NCI-H82 (cell line): ENCODE results near the gene CALML5.

ENCODE experiments used
- DNase-seq: peaks from one replicate; lab custom pipeline; 2025; lab: John Stamatoyannopoulos, UW

Gene CALML5

DNA sequence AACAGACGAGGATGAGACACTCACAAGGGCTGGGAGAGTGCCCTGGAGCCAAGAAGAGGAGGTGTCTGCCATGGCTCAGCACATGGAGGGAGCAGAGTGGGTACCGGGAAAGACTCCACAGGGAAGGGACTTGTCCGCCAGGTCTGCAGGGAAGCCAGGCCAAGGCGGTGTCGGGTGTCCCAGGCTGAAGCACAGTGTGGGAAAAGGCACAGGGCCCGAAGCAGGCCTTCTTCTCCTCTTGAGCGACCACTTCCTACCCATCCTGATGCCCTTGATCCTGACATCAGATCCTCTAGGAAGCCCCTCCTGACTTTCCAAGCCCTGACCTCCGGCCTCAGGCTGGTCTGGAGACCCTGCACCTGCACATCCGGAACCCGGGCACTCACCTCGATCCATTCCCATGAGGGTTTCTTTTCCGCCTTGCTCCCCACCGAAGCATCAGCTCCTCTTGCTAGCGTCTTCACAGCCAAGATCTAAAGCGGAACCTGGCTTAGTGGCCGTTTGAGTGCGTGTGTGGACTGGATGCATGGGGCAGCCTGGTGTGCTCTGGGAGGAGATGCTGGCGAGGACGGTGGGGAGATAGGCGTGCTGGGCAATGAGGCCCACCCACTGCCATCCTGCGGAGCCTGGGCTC, 33.8 kb upstream of the CALML5 start:
- no peak for DNase-seq

DNA sequence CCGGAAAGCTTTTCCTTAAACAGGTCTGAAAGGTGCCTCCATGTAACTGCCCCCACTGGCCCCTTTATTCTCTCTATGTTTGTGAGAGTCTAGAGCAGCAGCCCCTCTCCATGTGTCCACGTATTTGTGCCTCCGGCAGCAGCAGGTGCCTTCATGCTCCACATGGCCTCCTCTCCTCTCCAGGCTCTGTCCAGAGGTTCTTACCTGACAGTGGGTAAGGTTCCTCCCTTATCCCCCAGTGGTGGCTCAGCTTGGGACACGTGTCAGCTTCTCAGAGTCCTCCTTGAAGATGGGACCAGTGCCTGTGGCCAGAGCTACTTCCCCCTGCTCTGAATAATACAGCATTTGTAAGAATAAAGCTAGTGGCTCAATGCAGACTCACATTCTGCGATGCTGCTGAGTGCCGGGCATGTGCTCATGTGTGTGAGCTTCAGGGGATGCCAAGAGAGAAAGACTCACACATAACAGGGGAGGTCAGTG, 33.3 kb upstream of the CALML5 start:
- DNase-seq: no peak

DNA sequence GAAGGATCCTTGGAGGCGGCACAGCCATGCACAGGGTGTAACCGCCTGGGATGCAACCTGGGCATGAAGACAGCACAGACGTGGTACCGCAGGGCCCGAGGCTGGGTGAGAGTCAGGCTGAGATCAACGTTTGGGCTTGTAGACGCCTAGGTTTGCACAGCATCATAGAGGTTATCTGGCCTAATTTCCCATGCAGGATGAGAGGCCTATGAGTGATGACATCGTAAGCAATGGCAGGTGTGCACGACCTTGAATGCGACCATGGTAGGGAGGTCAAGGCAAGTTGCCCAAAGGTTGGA, 32.9 kb upstream of the CALML5 start:
- DNase-seq: no peak

DNA sequence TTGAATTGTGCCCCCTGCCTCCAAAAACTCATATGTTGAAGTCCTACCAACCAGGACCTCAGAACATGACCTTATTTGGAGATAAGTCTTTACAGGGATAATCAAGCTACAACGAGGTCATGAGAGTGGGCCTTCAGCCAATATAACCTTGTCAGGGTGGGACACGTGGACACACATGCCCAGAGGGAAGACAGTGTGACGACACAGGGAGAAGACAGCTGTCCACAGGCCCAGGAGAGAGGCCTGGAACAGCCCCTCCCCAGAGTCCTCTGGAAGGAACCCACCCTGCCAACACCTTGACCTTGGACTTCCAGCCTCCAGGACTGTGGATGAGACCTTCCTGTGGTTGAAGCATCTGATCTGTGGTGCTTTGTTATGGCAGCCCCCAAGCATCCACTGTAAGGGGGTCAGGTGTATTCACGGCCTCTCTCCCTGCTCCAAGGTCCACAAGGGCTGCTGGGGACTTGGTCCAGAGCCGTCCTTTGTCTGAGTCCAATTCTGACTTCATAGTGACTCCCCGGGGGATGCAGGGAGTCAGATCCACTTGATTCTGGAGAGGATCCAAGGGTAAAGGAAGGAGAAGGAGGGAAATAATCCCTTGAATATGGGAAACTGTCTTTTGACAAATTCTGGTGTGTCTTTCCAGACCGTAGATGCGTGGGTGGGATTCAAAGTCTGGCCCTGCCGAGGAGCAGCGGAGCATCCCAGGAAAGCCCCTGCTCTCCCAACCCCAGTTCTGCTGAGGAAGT, 32.4 kb upstream of the CALML5 start:
- no peak for DNase-seq

DNA sequence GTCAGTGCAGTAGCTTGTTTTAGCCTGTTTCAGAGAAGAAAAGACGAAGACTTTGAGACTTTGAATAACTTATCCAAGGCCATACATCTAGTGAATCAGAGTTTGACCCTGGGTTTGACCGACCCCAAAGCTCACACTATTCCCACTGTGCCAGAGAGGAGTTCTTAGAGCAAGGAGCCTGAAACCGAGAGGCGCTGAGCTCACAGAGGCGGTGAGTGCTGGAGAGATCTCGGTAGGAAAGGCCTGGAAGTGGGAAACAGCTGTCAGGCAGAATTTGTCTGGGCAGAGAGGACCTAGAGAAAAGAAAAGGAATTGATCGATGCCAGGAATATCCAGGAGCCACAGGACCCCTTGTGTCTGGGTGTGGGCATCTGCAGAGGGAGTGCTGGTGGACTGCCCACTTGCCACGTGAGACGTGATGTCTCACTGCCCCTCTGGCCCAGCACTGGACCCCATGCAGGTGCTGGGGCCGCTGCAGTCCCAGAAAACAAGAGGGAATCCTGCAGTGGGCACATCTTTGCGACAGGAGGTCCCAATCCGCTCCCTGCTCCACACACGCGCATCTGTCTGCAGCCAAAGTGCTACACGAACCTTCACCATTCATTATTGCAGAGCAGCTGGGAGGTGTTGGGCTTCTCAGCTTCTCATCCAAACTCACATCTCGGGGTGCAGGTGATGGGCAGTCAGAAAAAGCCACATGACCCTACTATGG, 31.6 kb upstream of the CALML5 start:
- DNase-seq: no peak

DNA sequence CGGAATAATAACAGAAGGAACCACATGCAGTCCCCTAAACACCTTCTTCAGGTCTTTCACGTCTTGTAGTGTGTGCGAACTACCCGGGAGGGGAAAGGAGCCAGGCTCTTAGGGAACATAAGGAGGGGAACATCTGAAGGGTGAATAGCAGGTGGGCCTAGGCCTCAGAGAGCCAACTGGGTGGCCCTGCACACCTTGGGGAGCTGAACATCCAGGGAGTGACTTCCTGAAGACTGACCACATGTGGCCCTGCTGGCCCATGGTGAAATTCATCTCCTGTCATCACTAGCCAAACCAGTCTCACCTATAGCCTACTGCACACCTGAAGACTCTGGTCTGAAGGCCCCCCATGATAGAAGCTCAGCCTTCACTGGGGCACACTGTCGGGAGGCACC, 31.0 kb upstream of the CALML5 start:
- no peak for DNase-seq

DNA sequence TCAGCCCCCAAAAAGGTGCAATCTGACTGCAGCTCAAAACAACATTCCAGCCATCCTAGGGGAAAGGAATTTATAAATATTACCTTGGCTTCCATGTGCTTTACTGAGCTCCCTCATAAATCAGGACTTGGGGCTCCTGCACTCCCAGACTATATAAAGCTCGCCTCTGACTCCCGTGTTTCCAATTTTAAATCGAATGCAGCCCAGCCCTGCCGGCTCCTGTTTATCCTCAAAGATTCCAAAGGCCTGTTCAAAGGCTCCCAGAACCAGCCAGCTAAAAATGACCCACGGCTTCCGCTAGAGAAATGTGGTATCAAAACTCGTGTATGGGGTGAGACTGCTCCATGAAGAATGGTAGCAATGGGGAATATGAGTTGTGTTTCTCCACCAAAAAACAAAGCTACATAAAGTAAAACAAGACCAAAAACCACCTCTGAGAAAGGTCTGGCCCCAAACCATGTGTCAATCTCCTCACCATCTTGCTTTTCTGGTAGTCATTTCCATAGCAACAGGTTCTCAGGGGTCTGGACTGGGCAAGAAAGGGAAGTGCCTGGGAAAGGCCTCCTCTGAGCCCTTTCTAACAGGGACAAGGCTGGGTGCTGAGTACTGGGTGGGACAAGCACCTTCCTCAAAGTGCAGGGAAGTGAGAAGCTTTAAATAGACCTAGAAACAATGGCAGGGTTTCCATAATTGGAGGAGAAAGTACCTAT, 30.5 kb upstream of the CALML5 start:
- no peak for DNase-seq

DNA sequence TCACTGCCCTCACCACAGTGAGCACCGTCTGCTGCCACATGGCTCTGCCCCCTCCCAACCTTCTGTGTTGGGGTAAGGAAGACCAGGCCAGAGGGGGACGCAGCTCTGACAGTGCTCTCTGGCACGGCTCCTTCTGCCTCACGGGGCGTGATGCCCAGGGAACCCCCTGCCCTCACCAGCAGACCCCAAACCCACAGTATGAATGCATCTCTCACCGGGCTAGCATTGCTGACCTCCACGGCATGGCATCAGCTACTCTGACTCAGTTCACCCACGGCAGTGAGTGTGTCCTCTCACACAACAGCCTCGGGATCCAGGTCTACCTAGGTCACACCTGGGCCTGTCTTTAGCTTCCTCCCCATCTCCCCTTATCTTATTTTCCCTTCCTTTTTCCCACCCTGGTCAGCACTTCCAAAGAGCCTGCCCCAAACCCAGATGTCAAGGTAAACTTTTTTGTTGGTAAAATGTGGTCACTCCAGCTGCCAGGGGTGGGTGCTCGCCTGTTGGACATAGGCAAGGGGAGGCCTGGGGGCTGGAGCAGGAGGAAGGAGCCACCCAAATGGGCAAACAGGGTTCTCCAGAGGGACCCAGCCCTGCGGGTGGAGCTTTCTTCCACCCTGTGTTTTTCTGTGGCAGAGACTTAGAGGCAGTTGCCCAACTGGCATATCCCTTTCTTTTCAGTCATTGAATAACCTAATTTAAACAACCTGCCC, 29.8 kb upstream of the CALML5 start:
- no peak for DNase-seq

DNA sequence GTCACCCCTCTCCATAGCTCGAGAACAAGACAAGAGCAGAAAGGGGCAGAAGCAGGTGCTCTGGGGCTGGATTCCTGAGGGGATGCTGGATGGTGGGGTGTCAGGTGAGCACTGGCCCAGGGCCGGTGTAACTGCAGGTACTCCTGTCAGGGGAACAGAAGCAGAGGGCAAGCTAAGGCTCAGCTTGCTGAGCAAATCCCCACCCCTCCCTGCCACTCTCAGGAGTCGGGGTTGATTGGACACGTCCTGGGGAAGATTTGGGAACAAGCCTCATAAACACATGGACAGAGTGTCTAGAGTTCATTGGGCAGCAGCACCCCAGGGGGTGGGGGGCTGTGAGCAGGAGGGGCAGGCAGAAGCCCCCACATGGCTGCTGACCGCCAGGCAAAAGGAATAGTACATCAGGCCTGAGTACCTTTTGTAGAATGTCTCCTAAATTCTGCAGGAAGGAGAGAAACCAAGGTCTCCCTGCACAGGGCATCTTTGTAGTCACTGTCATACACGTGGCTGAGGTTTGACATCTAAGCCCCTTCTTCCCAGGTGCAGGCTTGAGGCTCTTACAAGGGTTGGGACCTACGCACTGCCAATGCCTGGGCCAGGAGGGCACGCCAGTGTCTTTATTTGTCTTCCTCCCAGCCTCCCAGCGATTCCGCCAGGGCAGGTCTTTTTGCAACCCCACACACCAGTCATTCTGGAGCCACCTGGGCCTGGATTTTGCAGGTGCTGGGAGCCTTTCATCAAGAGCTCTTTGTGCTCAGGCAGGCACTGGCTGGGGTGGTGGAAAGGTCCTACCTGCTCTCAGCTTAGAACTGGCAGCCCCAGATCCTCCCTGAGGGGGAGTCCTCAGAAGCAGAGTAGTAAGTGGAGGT, 28.2 kb upstream of the CALML5 start:
- DNase-seq: no peak

DNA sequence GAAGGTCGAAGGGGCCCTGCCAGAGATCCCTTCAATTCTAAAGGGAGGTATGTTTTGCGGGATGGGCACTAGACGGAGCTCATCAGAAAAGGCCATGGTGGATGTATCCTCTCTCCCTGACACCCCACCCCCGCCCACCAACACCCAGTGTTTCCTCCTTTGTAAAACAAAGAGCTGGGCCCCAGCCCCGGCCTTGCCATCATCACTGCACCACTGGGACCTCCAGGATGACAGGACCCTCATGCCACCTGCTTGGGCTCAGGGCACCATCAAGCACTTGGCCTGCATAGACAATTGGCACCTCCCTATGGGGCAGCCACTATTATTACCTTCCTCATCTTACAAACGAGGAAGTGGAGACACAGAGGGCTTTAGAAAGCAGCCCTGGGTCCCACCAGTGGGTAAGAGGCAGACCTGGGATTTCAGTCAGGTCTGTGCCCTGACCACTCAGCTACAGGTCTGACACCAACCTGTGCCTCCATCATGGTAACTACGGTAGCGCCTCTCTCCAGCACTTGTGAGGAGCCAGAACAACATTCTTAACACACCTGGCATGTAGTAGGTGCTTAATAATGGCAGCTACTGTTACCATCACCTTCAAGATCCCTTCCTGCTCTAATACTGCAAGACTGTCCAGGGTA, 27.4 kb upstream of the CALML5 start:
- no peak for DNase-seq

DNA sequence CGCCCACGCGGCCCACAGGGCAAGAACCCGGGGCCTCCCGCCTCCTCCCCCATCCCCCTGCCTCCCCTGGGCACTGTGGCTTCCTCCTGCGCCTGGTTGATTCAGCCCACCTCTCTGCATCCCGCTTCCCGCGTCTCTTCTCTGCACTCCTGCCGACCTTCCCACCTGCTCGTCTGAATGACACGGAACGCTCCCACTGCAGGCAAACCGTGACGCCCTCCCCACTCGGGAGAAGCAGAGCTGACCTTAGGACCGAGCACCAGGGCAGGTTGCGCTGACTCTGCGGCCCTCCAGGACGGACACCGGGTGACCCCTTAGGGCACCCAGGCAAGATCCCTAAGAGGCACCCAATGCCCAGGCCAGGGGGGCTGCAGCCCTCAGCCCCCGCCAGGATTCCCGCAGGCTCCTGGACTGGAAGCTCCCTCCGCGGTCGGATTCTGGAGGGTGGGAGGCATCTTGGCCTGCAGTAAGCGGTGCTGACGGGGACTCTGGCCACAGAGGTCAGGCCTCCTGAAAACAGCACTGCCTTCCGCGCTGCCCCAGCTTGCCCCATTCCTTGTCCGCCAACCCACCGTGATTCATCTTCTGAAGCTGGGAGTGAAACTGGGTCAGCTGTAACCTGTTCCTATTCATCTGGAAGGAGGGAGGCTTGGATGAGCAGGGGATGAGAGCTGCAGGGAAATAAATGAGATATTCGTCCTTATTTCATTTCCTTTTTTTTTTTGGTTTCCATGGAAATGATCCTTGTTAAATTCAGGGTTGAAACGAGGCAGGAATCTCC, 26.4 kb upstream of the CALML5 start:
- DNase-seq: no peak

DNA sequence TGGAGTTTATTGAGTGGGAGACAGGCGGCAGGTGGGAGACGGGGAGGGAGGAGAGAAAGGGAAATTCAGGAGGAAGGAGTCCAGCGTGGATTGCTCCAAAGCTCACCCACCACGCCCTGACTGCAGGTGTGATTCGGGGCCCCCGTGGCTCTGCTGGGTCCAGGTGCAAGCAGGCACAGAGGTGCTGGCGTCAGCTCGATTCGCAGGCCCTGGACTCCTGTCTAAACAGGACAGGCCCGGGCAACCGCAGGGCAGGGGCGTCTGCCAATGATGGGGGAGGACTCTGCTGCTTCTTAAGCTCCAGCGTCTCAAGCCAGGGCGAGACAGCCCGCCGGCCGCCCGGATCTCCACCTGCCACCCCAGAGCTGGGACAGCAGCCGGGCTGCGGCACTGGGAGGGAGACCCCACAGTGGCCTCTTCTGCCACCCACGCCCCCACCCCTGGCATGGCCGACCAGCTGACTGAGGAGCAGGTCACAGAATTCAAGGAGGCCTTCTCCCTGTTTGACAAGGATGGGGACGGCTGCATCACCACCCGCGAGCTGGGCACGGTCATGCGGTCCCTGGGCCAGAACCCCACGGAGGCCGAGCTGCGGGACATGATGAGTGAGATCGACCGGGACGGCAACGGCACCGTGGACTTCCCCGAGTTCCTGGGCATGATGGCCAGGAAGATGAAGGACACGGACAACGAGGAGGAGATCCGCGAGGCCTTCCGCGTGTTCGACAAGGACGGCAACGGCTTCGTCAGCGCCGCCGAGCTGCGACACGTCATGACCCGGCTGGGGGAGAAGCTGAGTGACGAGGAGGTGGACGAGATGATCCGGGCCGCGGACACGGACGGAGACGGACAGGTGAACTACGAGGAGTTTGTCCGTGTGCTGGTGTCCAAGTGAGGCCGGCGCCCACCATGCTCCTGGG, 25.5 kb upstream of the CALML5 start, which contains the start of gene CALML3:
CALML3 (plus strand) TSS at position 321 of the 920 bp plus-strand sequence; CDS start at position 446, 125 bp downstream.
- DNase-seq: no peak

DNA sequence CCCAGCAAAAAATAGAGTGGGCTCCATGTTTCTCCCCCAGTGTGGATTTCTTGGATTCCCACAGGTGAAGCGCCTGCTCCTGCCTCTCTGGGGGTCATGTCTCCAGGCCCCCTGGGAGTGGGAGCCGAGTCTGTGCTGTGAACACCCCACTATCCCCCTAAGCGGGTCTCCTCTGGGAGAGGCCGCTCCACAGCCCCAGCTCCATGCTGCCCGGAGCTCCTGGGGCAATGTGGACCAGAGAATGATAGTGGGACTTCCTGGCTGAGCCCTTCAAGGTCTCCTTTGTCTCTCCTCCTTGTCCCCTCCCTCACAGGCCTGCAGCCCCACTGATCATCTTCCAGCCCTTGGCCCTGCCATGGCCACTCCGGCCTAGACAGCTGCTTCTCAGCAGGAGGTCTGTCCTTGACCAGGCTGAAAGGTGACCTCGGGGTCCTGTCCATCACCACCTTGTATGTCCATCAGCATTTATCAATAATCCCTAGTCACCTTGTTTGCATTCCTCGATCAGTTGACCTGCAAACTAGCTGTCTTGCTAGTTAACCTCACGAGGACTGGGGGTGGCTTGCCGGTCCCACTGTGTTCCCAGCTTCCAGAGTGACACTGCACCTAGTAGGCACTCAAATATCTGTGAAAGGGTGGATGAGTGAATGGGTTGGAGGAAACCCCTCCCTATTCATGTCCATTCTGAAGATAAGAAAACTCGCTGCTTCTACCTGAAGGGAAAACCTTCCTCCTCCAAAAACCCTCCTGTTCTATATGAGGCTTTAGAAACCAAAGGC, 24.6 kb upstream of the CALML5 start:
- DNase-seq: no peak

DNA sequence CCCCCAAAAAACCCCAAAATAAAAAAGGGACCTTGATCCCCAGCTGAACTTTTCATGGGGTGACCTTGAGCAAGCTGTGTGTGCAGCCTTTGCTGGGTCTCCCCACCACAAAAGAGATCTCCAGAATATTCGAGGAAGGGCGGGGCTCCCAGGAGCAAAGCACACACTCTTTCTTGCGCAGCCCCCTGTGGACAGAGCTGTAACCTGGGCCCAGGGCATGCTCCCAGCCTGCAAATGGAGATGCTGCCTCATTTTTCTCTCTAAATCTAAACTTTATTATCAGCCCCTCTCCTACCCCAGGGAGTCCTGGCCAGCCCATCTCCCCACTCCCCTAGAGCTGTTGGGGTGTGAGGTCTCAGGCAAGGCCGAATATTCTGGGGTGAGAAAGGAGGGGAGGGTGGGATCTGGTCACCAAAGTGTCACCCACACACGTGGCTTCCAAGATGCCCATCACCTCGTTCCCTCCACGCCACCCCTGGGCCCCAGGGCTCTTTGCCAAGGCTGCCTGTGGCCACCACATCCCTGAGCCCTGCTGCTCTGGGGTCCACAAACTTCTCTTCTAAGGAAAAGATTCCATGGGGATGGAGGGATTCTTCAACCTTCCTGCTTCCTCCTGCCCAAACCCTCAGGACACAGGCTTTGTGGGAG, 23.7 kb upstream of the CALML5 start:
- no peak for DNase-seq

DNA sequence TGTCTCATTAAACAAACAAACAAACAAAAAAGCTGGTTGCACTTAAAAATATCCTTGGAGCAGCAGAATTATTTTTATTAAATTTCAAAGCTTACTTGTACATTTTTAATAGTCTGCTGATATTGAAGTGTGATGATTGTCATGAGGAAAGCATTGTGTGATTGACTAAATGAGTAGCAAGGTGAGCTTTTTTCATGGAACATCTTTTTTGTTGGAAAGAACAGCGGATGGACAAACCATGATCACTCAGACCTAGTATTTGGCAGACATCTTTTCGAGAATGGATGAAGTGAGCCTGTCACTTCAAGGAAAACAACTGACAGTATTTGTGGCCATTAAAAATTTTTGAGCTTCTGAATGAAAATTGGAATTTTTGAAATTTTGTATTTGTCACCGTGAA, 19.7 kb upstream of the CALML5 start:
- no peak for DNase-seq

DNA sequence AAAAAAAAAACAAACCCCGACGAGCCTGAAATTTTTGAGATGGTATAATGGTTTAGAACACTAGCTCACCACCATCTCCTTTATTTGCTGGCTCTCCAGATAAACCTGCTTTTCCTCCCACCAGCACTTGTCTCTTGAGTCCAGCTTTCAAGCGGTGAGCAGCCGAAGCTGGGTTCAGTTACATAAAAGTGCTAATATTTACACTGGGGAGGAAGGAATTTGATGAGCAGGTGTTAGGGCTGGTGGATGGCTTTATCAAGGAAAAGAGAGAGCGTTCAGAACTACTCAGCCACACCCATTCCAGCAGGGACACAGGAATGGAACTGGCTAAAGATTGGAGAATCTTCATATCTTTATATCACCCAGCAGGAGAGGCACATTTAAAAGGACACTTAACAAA, 18.8 kb upstream of the CALML5 start:
- no peak for DNase-seq

DNA sequence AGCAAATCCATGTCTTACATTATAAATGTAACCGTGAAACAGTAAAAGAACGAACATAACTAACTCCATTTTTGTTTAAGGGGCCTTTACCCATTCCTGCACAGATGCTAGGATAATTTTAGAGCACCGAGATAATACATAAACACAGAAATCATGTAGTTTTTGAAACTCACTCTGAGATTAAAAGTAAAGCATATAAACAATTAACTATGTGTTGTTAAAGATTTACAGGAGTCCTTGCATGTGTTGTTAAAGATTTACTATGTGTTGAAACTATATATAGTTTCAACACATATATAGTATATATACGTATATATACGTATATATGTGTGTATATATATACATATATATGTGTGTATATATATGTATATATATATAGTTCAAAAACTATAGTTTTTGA, 18.2 kb upstream of the CALML5 start:
- no peak for DNase-seq
